CD4-positive, CD25-positive, alpha-beta regulatory T cell (primary cell): Measurements from ENCODE around the gene UBE2U. TPM values are rescaled to one million over a fixed set of nuclear protein-coding genes. Genes with fewer than 3 reads are reported as not detected.

Experiments used
- ATAC-seq, 2 donors: fragments of 150-1000 bp; cut with Tn5 transposase; one replicate each; pipeline ENCODE4 v1.10.0; 2021; ENCODE audit warnings: low read depth in 2 of 2, moderate number of reproducible peaks in 2 of 2, moderate library complexity in 1 of 2
- DNase-seq, 3 donors: peaks; one replicate each; pipeline versions ENCODE4 v3.0.0 to v3.0.0-alpha.2; 2012 to 2022; ENCODE audit warnings: mixed read lengths in 1 of 3
- H3K27ac ChIP-seq: one replicate; pipeline ENCODE4 v1.7.0; 2013; ENCODE audit warnings: mild to moderate bottlenecking, low read length; ENCODE audit not compliant: insufficient read depth, poor library complexity, severe bottlenecking
- H3K27me3 ChIP-seq: one replicate; pipeline ENCODE4 v1.7.0; 2013; ENCODE audit warnings: low read length; ENCODE audit not compliant: control insufficient read depth, insufficient read depth
- H3K36me3 ChIP-seq: one replicate; pipeline ENCODE4 v1.7.0; 2013; ENCODE audit warnings: mild to moderate bottlenecking, low read length, moderate library complexity; ENCODE audit not compliant: control insufficient read depth, insufficient read depth
- H3K4me1 ChIP-seq: 2 replicates; pipeline ENCODE4 v1.7.0; 2013; ENCODE audit warnings: mild to moderate bottlenecking, low read length; ENCODE audit not compliant: insufficient read depth, control insufficient read depth, poor library complexity, severe bottlenecking
- H3K4me3 ChIP-seq: one replicate; pipeline ENCODE4 v1.7.0; 2013; ENCODE audit warnings: low read depth, mild to moderate bottlenecking, low read length, moderate library complexity
- H3K9me3 ChIP-seq, 2 experiments: 1 replicate in 1 of 2; 2 replicates in 1 of 2; pipeline ENCODE4 v1.7.0; 2013; ENCODE audit warnings: low read length in 2 of 2, mild to moderate bottlenecking in 1 of 2, moderate library complexity in 1 of 2; ENCODE audit not compliant: control insufficient read depth in 2 of 2
- H3K27ac Mint-ChIP-seq, 3 donors: one replicate each; pipeline ENCODE4 v1.8.0; 2020 to 2022; ENCODE audit warnings: mild to moderate bottlenecking in 3 of 3, mixed read lengths in 3 of 3, moderate library complexity in 2 of 3
- H3K27me3 Mint-ChIP-seq: one replicate; pipeline ENCODE4 v1.8.0; 2022; ENCODE audit warnings: mild to moderate bottlenecking, mixed read lengths
- H3K36me3 Mint-ChIP-seq: one replicate; pipeline ENCODE4 v1.8.0; 2020; ENCODE audit warnings: mixed read lengths
- H3K4me1 Mint-ChIP-seq, 4 donors: one replicate each; pipeline ENCODE4 v1.8.0; 2020 to 2022; ENCODE audit warnings: mixed read lengths in 4 of 4, mild to moderate bottlenecking in 1 of 4
- H3K4me3 Mint-ChIP-seq, 4 donors: one replicate each; pipeline ENCODE4 v1.8.0; 2020 to 2022; ENCODE audit warnings: mild to moderate bottlenecking in 4 of 4, mixed read lengths in 4 of 4, moderate library complexity in 3 of 4
- H3K9me3 Mint-ChIP-seq, 7 donors: one replicate each; pipeline ENCODE4 v1.8.0; 2020 to 2022; ENCODE audit warnings: mixed read lengths in 7 of 7, mild to moderate bottlenecking in 3 of 7, moderate library complexity in 2 of 7
- polyA plus RNA-seq, 4 donors: library from polyadenylated mRNA; unstranded; fragments of 300-500 nt; fragmentation: Illumina TruSeq; gene quantifications; one replicate each; pipeline ENCODE4 v1.2.3, GENCODE V29; 2021
- total RNA-seq: library from RNA; stranded (reverse); gene quantifications from one replicate; pipeline ENCODE4 v1.2.3, GENCODE V29; 2022

The UBE2U gene
- total and polyA plus RNA-seq, 5 donors from 2014 or later, result not detected

- Histone ChIP-seq H3K4me1 (no peaks in the 10 kb centered on the region), H3K4me3 (no peak overlapping the region), H3K27me3 (no peaks in the 10 kb centered on the region), H3K9me3 (no peaks in the 10 kb centered on the region), H3K27ac (no peak overlapping the region), H3K36me3 (no peaks in the 10 kb centered on the region)
- Mint-ChIP-seq H3K36me3 (no peaks in the 10 kb centered on the region), H3K4me1 (no peaks in the 10 kb centered on the region), H3K27ac (no peak overlapping the region), H3K4me3 (no peak overlapping the region), H3K27me3 (no peaks in the 10 kb centered on the region), H3K9me3 (no peaks in the 10 kb centered on the region)
- ATAC-seq, result no peak
- no peak for DNase-seq
Observed at GRCh38 chr1:64194168-64195080, 9.0 kb upstream of the UBE2U start.

- no peak for DNase-seq
- Mint-ChIP-seq H3K36me3 (no peaks in the 10 kb centered on the region), H3K4me1 (no peaks in the 10 kb centered on the region), H3K9me3 (no peaks in the 10 kb centered on the region), H3K27me3 (no peaks in the 10 kb centered on the region), H3K27ac (no peak overlapping the region), H3K4me3 (no peak overlapping the region)
- ATAC-seq, result no peak
- Histone ChIP-seq H3K27me3 (no peaks in the 10 kb centered on the region), H3K36me3 (no peaks in the 10 kb centered on the region), H3K4me1 (no peaks in the 10 kb centered on the region), H3K9me3 (no peaks in the 10 kb centered on the region), H3K27ac (no peak overlapping the region), H3K4me3 (no peak overlapping the region)
Observed at GRCh38 chr1:64195081-64195395, 8.4 kb upstream of the UBE2U start.

- no peaks in the 10 kb centered on the region for H3K9me3 Mint-ChIP-seq
- Histone ChIP-seq H3K36me3 (no peaks in the 10 kb centered on the region), H3K27ac (no peak overlapping the region), H3K4me1 (no peaks in the 10 kb centered on the region), H3K27me3 (no peaks in the 10 kb centered on the region), H3K9me3 (no peaks in the 10 kb centered on the region), H3K4me3 (no peak overlapping the region)
- H3K4me3 Mint-ChIP-seq, result no peak overlapping the region
- no peaks in the 10 kb centered on the region for H3K4me1 Mint-ChIP-seq
- no peak overlapping the region for H3K27ac Mint-ChIP-seq
- H3K27me3 Mint-ChIP-seq, result no peaks in the 10 kb centered on the region
- no peak for DNase-seq
- no peak for ATAC-seq
- no peaks in the 10 kb centered on the region for H3K36me3 Mint-ChIP-seq
Observed at GRCh38 chr1:64196074-64196870, 7.2 kb upstream of the UBE2U start.

GRCh38 chr1:64197076-64197475 lies 6.3 kb upstream of the UBE2U start:
- no peaks in the 10 kb centered on the region for H3K27me3 ChIP-seq
- no peak for ATAC-seq
- no peak for DNase-seq
- no peaks in the 10 kb centered on the region for H3K9me3 ChIP-seq
- no peaks in the 10 kb centered on the region for H3K9me3 Mint-ChIP-seq
- H3K36me3 ChIP-seq, result no peaks in the 10 kb centered on the region
- H3K4me3 Mint-ChIP-seq, result no peak overlapping the region
- H3K4me3 ChIP-seq, result no peak overlapping the region
- H3K4me1 ChIP-seq, result no peaks in the 10 kb centered on the region
- H3K27me3 Mint-ChIP-seq, result no peaks in the 10 kb centered on the region
- no peak overlapping the region for H3K27ac ChIP-seq
- H3K27ac Mint-ChIP-seq, result no peak overlapping the region
- H3K36me3 Mint-ChIP-seq, result no peaks in the 10 kb centered on the region
- H3K4me1 Mint-ChIP-seq, result no peaks in the 10 kb centered on the region

GRCh38 chr1:64199154-64199553 lies 4.3 kb upstream of the UBE2U start:
- H3K4me1 ChIP-seq, result no peaks in the 10 kb centered on the region
- no peaks in the 10 kb centered on the region for H3K27me3 Mint-ChIP-seq
- H3K9me3 Mint-ChIP-seq, result peaks cover 0 to 1% (median 0%) of the 10 kb centered on the region in 7 donors
- H3K4me1 Mint-ChIP-seq, result no peaks in the 10 kb centered on the region
- no peak overlapping the region for H3K4me3 Mint-ChIP-seq
- no peak overlapping the region for H3K27ac Mint-ChIP-seq
- H3K4me3 ChIP-seq, result no peak overlapping the region
- H3K36me3 ChIP-seq, result no peaks in the 10 kb centered on the region
- no peaks in the 10 kb centered on the region for H3K27me3 ChIP-seq
- no peaks in the 10 kb centered on the region for H3K36me3 Mint-ChIP-seq
- DNase-seq, result no peak
- H3K9me3 ChIP-seq, result no peaks in the 10 kb centered on the region
- ATAC-seq, result no peak
- no peak overlapping the region for H3K27ac ChIP-seq

- H3K36me3 Mint-ChIP-seq, result no peaks in the 10 kb centered on the region
- H3K27me3 Mint-ChIP-seq, result no peaks in the 10 kb centered on the region
- H3K27ac Mint-ChIP-seq, result no peak overlapping the region
- H3K9me3 Mint-ChIP-seq, result peaks cover 0 to 1% (median 0%) of the 10 kb centered on the region in 7 donors
- Histone ChIP-seq H3K4me1 (no peaks in the 10 kb centered on the region), H3K36me3 (no peaks in the 10 kb centered on the region), H3K4me3 (no peak overlapping the region), H3K27me3 (peaks cover 2% of the 10 kb centered on the region), H3K27ac (no peak overlapping the region), H3K9me3 (no peaks in the 10 kb centered on the region)
- DNase-seq (no peak), ATAC-seq (no peak)
- no peaks in the 10 kb centered on the region for H3K4me1 Mint-ChIP-seq
- no peak overlapping the region for H3K4me3 Mint-ChIP-seq
Observed at GRCh38 chr1:64200064-64200463, 3.4 kb upstream of the UBE2U start.

- no peaks in the 10 kb centered on the region for H3K4me1 ChIP-seq
- Mint-ChIP-seq H3K27me3 (peaks cover 8% of the 10 kb centered on the region), H3K27ac (no peak overlapping the region), H3K9me3 (peaks cover 0 to 2% (median 0%) of the 10 kb centered on the region in 7 donors), H3K36me3 (no peaks in the 10 kb centered on the region), H3K4me3 (no peak overlapping the region), H3K4me1 (no peaks in the 10 kb centered on the region)
- no peak for DNase-seq
- H3K36me3 ChIP-seq, result no peaks in the 10 kb centered on the region
- H3K4me3 ChIP-seq, result no peak overlapping the region
- no peak overlapping the region for H3K27ac ChIP-seq
- no peak for ATAC-seq
- no peaks in the 10 kb centered on the region for H3K9me3 ChIP-seq
- peaks cover 5% of the 10 kb centered on the region for H3K27me3 ChIP-seq
Observed at GRCh38 chr1:64209221-64209620, 5.8 kb downstream of the UBE2U start.
